Adipocyte (in vitro differentiated cells): Measurements from ENCODE around the gene PCSK7.

Experiments used
- DNase-seq: peaks from one replicate; pipeline ENCODE4 v3.0.0-alpha.2; 2015; ENCODE audit warnings: low read depth
- H3K27me3 ChIP-seq: replicated peaks from 2 replicates; pipeline ENCODE4 v1.7.0; 2013; ENCODE audit warnings: mild to moderate bottlenecking, low read length, moderate library complexity; ENCODE audit not compliant: control insufficient read depth, insufficient read depth
- H3K36me3 ChIP-seq: 2 replicates; pipeline ENCODE4 v1.7.0; 2013; ENCODE audit warnings: low read length, mild to moderate bottlenecking, moderate library complexity; ENCODE audit not compliant: control insufficient read depth, insufficient read depth, severe bottlenecking
- H3K4me1 ChIP-seq: 2 replicates; pipeline ENCODE4 v1.7.0; 2013; ENCODE audit warnings: mild to moderate bottlenecking, low read length, moderate library complexity; ENCODE audit not compliant: control insufficient read depth, insufficient read depth
- H3K4me3 ChIP-seq: 2 replicates; pipeline ENCODE4 v1.7.0; 2013; ENCODE audit warnings: mild to moderate bottlenecking, low read length, moderate library complexity
- H3K9ac ChIP-seq: 2 replicates; pipeline ENCODE4 v1.7.0; 2013; ENCODE audit warnings: mild to moderate bottlenecking, low read length, moderate library complexity
- H3K9me3 ChIP-seq: 2 replicates; pipeline ENCODE4 v1.7.0; 2013; ENCODE audit warnings: mild to moderate bottlenecking, low read length, moderate library complexity; ENCODE audit not compliant: control insufficient read depth

The PCSK7 gene

DNA sequence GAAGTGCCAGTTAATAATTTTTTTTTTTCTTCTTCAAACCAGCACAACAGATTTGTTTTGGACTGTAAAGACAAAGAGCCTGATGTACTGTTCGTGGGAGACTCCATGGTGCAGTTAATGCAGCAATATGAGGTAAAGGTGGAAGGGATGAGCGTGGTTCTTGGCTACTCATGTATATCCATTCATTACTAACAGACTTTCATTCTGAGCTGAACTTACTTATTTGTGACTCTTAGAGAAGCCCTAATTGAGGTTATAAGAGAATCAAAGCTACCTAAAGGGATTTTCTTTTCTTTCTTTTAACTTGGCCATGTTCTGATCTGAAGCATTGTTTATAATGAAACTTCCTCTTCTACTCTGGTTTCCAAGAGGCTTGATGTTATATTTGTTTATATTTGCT, 72.0 kb downstream of the PCSK7 start:
- peaks cover 6% of the 10 kb centered on the region for H3K4me1 ChIP-seq
- H3K27me3 ChIP-seq = no peaks in the 10 kb centered on the region
- no peak overlapping the region for H3K4me3 ChIP-seq
- peaks cover 83% of the 10 kb centered on the region for H3K36me3 ChIP-seq
- H3K9ac ChIP-seq = no peak overlapping the region
- no peaks in the 10 kb centered on the region for H3K9me3 ChIP-seq
- no peak for DNase-seq

DNA sequence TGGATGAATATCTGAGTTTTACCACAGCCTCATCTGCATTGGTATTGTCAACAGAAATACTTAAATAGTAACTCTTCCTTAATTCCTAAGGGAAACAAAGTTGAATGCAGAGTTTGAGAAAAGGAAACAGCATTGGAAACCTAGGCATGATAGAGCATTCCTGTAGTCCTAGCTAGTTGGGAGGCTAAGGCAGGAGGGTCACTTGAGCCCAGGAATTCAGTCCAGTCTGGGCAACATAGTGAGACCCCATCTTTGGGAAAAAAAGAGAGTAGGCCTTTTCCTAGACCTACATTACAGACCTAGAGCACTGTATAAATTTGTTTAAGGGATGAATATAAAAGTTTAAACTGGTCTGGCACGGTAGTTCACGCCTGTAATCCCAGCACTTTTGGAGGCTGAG, 74.4 kb downstream of the PCSK7 start:
- peaks cover 81% of the 10 kb centered on the region for H3K36me3 ChIP-seq

DNA sequence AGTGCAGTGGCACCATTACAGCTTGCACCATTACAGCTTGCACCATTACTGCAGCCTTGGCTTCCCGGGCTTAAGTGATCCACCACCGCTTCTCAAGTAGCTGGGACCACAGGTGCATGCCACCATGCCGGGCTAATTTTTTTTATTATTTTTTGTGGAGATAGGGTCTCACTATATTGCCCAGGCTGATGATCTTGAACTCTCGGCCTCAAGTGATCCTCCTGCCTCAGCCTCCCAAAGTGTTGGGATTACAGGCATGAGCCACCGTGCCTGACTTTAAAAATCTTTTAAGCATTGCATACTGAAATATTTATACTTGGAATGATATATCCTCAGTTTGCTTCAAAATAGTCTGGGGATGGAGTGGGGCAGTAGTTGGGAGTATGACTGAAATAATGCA, 77.4 kb downstream of the PCSK7 start:
- Histone ChIP-seq H3K4me3 (no peak overlapping the region), H3K9me3 (no peaks in the 10 kb centered on the region), H3K27me3 (no peaks in the 10 kb centered on the region), H3K4me1 (peaks cover 6% of the 10 kb centered on the region), H3K9ac (no peak overlapping the region), H3K36me3 (peaks cover 59% of the 10 kb centered on the region)
- no peak for DNase-seq

More for the DNA sequence above, 74.4 kb downstream of the PCSK7 start:
- Histone ChIP-seq H3K9me3 (no peaks in the 10 kb centered on the region), H3K4me1 (peaks cover 7% of the 10 kb centered on the region), H3K9ac (no peak overlapping the region), H3K4me3 (no peak overlapping the region), H3K27me3 (no peaks in the 10 kb centered on the region)
- DNase-seq = no peak
